Gastrocnemius medialis (tissue), 4 donors: Measurements from ENCODE around the gene MUC2.

ENCODE experiments used
- CTCF ChIP-seq, 5 experiments: fragments of 450-650 bp in 3 of 5; fragments of 200-600 bp in 2 of 5; sonication (generic) in 2 of 5; IDR thresholded peaks in 4 of 5; conservative IDR thresholded peaks in 1 of 5; 1 replicate in 4 of 5; 2 replicates in 1 of 5; pipeline ENCODE4 v1.5.1; 2016 to 2019; ENCODE audit warnings: antibody characterized with exemption in 5 of 5, mild to moderate bottlenecking in 3 of 5, moderate library complexity in 3 of 5
- POLR2A ChIP-seq, 2 donors: fragments of 450-650 bp; IDR thresholded peaks; one replicate each; pipeline ENCODE4 v1.6.1; 2017; ENCODE audit warnings: antibody characterized with exemption in 2 of 2, mild to moderate bottlenecking in 2 of 2, moderate library complexity in 2 of 2

- no peak for TF ChIP-seq CTCF (IDR thresholded peaks at IDR 0.05 in 4 of 5, conservative IDR thresholded peaks at IDR 0.05 in 1 of 5)
- no peak for TF ChIP-seq POLR2A (IDR thresholded peaks at IDR 0.05)
Observed at GRCh38 chr11:1034001-1034400, 40.7 kb upstream of the MUC2 start.
